NOMO-1 (cell line): ENCODE data around the gene SEC23B.
A peak's percentile ranks its signal among the peaks of the same experiment; 100 is the strongest.
"Not testable (repeated sequence)": the region's sequence is repeated elsewhere in the genome, so short reads cannot be mapped to it uniquely, and the experiment has no call there.

Experiments used
- DNase-seq, 2 experiments: peaks; one replicate each; lab custom pipeline; 2025; ENCODE audit not compliant: unreplicated experiment in 2 of 2; lab: John Stamatoyannopoulos, UW

Gene SEC23B

DNA sequence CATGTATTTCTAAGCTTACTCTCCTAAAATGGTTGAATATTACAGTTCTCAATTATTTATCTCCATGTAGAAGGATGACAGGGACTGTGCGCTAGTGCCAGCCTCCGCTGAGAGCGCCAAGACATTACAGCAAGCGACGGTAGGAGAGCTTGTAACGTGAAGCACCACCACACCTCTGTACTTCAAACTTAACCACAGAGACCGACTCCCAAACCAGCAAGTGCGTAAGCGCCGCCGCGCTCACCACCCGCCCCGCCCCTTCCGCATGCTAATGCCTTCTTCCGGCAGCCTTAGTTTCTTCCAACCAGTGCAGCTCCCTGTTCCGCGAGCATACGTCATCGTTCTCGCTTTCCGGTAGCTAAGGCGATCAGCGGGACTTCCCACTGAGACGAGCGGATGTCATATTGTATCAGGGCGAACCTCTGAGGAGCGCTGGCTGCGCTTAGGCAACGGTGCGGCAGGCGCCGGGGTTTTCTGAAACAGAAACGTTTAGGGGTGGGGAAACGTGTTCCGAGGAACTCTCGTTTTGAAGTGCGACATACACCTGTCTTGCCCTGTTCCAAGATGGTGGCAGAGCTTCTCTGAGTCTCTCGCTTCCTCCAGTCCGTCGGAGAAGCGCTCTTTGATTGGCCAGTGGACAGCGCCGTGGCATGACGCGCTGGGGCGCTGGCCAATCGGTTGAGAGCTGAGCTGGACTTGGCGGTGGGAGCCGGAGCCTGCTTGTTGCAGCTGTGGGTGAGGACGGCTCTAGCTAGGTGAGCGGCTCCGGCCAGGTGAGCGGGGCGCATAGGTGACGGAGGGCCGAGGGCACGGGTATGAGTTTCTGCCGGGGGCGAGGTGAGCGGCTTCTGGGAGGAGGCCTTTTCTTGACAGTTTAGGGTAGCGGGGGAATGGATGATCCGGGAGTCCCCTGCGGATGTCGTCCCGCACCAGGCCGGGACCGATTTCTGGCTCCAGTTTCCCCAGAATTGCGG is at the start of gene SEC23B:
TSS of gene SEC23B (plus strand) at position 723 of the 974 bp plus-strand sequence. CDS start 2,896 bp downstream, outside the sequence.
- DNase-seq: peak; percentile 94 to 95

DNA sequence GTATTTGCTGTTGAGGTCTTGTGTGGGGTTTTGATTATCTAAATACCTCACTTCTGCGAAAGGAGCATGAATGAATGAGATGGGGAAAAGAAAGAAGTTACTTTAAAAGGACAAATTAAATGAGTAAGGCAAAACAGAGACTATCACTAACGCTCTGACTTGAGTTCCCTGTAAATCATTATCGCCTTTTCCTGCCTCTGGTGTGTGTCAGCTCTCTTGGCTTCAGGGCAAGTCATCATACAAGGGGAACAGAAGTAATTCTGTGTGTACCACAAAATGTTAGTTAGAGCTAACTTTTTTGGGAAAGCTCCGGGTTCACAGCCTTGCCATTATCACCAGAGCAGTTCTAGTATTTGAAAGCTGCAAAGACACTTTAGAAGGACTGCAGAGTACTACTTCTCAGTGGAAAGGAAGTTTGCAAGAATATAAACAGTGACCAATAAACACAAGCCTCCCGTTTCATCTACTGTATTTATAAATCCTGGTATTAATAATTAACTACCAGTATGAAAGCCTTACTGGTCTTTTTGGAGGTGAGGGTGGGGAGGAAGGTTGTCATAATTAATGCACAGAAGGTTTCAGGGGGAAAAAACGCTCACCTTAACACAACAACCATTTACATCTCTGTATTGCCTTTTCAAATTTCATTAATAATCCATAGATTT is 42.1 kb upstream of the SEC23B start:
- DNase-seq: no peak

DNA sequence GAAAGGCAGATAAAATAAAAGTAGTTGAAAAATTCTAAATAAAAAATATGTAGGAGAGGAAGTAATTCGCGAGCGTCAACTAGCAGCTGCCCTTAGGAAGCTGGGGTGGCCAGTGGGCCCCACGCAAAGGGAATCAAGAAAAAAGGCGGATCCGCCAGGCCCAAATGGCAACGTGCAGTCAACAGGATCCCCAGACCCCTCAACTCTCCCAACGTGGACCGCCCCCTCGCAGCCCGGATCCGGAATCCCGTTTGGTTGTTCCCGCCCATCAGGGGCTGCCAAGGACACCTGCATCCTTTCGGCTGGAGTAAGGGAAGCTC is 41.2 kb upstream of the SEC23B start:
- no peak for DNase-seq

DNA sequence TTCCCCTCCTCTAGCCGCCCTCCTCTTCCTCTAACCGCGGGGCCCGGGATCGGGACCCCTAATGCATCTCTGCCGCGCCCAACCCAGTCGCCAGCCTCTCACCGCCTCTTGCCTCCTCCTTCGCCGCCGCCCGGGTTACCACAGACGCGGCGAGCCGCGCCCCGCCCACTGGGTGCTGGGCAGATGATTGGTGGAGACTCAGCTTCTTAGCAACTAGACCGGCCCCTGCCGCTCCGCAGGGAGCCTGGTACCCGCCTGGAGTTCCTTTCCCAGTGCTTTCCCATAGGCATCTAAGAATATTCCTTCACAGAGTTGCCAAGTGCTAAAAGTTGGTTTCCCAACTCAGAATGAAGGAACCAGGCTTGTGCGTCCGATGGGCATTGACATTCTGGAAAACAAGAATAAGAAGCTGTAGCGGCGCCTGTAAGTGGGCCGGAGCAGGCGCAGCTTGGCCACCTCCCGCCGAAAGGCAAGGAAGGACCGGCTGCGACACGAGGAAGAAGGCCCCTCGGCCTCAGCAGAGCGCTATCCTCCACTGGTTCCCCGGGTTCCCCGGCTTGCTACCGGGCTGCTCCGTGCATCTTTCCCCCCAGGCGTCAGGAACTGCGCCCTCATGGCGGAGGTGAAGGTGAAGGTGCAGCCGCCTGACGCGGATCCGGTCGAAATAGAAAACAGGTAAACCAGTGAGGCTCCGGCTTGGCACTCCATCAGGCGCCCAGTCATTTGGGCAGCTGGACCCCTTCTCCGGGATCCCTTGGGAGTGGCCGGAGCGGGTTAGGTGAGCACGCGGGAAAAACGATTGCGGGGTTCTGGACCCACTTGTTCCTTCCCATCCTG is 40.6 kb upstream of the SEC23B start, which contains the start of the genes DZANK1 and POLR3F:
TSS of gene DZANK1 (minus strand) at position 137 of the 837 bp plus-strand sequence. CDS start 1,672 bp downstream, outside the sequence.
TSS of gene POLR3F (plus strand) at position 497 of the 837 bp plus-strand sequence. CDS start at position 614, 117 bp downstream.
- DNase-seq: peak; percentile 91 to 93

- no peak for DNase-seq
Observed at GRCh38 chr20:18477218-18477617, 30.5 kb upstream of the SEC23B start.

DNA sequence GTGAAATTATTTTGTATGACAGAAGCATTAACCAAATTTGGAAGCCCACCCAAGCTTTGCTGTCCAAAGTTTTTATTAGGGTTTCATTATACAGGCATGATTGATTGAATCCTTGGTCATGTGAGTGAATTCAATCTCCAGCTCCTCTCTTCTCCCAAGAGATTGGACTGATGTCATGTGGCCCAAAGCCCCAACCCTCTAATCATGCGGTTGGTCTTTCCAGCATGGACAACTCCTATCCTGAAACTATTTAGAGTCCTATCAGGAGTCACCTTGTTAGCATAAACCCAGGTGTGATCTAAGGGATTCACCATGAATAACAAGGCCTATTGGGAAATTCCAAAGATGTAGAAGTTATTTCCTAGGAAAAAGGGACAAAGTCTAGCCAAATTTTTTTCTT is 29.9 kb upstream of the SEC23B start:
- no peak for DNase-seq

- DNase-seq: no peak
Observed at GRCh38 chr20:18481596-18481995, 26.1 kb upstream of the SEC23B start.

GRCh38 chr20:18488301-18488700 is 19.4 kb upstream of the SEC23B start:
- no peak for DNase-seq

- DNase-seq: no peak
Observed at GRCh38 chr20:18496042-18496441, 11.7 kb upstream of the SEC23B start.

DNA sequence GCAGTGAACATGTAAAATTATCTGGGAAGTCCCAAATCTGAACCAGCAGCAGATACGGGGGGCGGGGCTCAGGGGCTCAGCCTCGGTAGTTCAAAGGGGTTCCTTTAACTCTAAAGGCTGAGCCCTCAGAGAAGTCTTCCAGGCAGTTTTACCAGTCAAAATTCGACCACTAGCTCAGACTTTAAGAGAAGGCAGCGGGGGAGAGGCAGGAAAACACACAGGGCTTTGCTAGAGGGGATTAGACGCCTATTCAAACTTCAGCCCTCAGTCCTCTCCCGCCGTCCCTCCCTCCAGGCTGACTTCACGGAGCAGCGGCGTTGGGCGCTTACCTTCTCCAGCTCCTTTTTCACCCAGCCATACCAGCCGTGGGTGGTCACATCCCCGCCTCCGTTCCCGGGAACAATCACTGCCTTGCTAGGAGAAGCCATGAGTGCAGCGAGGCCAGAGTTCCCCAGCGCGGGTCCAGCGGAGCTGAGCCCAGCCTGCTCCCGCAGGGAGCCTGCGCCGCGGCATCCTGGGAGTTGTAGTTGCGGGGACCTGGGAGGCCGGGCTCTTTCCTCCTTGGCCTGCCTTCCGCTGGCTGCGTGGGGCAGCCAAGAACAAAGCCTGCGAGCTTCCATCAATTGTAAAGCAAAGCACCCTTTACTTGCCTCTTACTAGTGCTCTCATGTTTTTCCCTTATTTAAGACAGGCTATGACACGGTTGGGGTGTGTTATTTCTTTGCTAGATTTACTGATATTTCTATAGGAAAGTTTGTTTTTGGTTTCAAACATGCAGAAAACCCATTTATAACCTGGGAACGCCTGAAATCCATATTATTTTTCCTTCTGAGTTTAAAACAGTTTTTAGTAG is 10.8 kb upstream of the SEC23B start, which contains the start of gene RBBP9:
TSS of gene RBBP9 (minus strand) at position 486 of the 853 bp plus-strand sequence. CDS start at position 428, 58 bp downstream.
- DNase-seq: peak; percentile 70 to 85

- DNase-seq: no peak
Observed at GRCh38 chr20:18497603-18498002, 10.1 kb upstream of the SEC23B start.

- not testable (repeated sequence) for DNase-seq
Observed at GRCh38 chr20:18501672-18502071, 6.1 kb upstream of the SEC23B start.

GRCh38 chr20:18504479-18505060 is 3.2 kb upstream of the SEC23B start:
- no peak for DNase-seq

GRCh38 chr20:18506744-18507143 is 996 bp upstream of the SEC23B start:
- no peak for DNase-seq

- DNase-seq: peak; percentile 64 to 88
Observed at GRCh38 chr20:18511571-18511970, 3.8 kb downstream of the SEC23B start.

DNA sequence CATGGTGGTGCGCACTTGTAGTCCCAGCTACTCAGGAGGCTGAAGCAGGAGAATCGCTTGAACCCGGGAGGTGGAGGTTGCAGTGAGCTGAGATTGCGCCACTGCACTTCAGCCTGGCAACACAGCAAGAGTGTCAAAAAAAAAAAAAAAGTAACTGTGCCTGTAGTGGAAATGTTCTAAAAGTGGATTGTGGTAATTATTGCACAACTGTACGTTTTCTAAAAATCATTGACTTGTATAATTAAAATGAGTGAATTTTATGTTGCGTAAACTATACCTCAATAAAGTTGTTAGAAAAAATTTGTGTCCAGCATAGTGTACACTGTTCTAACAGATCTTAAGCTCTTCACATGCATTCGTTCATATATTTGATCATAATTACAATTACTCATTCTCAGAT is 5.5 kb downstream of the SEC23B start:
- DNase-seq: peak; percentile 11 to 82

DNA sequence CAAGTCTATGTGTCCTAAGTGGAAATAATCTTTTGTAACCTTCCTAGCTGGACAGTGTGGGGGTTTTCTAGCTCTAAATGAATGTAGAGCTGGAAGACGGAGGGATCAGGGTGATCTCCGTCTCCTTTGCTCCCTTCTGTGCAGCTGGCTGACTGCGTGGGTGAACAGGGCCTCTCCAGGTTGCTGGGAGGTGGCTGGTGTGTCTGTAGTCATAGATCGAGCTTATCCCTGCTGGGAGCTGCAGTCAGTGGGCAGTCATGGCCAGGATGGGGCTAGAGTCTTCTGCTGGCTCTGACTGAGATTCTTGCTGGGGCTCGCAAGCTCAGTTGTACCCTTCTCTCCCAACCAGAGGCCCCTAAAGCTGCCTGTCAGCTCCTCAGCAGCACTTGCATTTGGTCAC is 6.4 kb downstream of the SEC23B start:
- DNase-seq: no peak

- no peak for DNase-seq
Observed at GRCh38 chr20:18515973-18516372, 8.2 kb downstream of the SEC23B start.

- not testable (repeated sequence) for DNase-seq
Observed at GRCh38 chr20:18522066-18522465, 14.3 kb downstream of the SEC23B start.
